GM23248 (cell line): ENCODE results near the gene SAMD8. TPM values are rescaled to one million over a fixed set of nuclear protein-coding genes. Genes with fewer than 3 reads are reported as not detected.

Source experiments
- DNase-seq: peaks from one replicate; pipeline ENCODE4 v3.0.0-alpha.2; 2015
- H2AFZ ChIP-seq: fragments of 200-600 bp; sonication (generic); 2 replicates; pipeline ENCODE4 v1.6.1; 2016; ENCODE audit warnings: antibody characterized with exemption
- H3F3A ChIP-seq: fragments of 200-600 bp; sonication (generic); 2 replicates; pipeline ENCODE4 v1.6.1; 2016; ENCODE audit warnings: mild to moderate bottlenecking, antibody characterized with exemption, mixed run types; ENCODE audit not compliant: insufficient read depth
- H3K27ac ChIP-seq: fragments of 200-600 bp; sonication (generic); 2 replicates; pipeline ENCODE4 v1.5.1; 2016; ENCODE audit warnings: mild to moderate bottlenecking
- H3K27me3 ChIP-seq: fragments of 200-600 bp; sonication (generic); replicated peaks from 2 replicates; pipeline ENCODE4 v1.6.1; 2016; ENCODE audit warnings: mild to moderate bottlenecking; ENCODE audit not compliant: insufficient read depth
- H3K36me3 ChIP-seq: fragments of 200-600 bp; sonication (generic); 2 replicates; pipeline ENCODE4 v1.6.1; 2016; ENCODE audit warnings: low read depth, mild to moderate bottlenecking
- H3K4me1 ChIP-seq: fragments of 200-600 bp; sonication (generic); 2 replicates; pipeline ENCODE4 v1.6.1; 2016; ENCODE audit warnings: mild to moderate bottlenecking; ENCODE audit not compliant: insufficient read depth
- H3K4me2 ChIP-seq: fragments of 200-600 bp; sonication (generic); one replicate; pipeline ENCODE4 v1.6.1; 2016; ENCODE audit warnings: mild to moderate bottlenecking; ENCODE audit not compliant: unreplicated experiment
- H3K4me3 ChIP-seq: fragments of 200-600 bp; sonication (generic); 2 replicates; pipeline ENCODE4 v1.5.1; 2016; ENCODE audit warnings: mild to moderate bottlenecking
- H3K79me2 ChIP-seq: fragments of 200-600 bp; sonication (generic); 2 replicates; pipeline ENCODE4 v1.6.1; 2016; ENCODE audit warnings: mild to moderate bottlenecking; ENCODE audit not compliant: insufficient read depth
- H3K9ac ChIP-seq: fragments of 200-600 bp; sonication (generic); 2 replicates; pipeline ENCODE4 v1.6.1; 2016; ENCODE audit warnings: mild to moderate bottlenecking
- H3K9me2 ChIP-seq: fragments of 200-600 bp; sonication (generic); 2 replicates; pipeline ENCODE4 v1.6.1; 2016; ENCODE audit warnings: mixed run types, mild to moderate bottlenecking, moderate library complexity; ENCODE audit not compliant: insufficient read depth
- H3K9me3 ChIP-seq: fragments of 200-600 bp; sonication (generic); one replicate; pipeline ENCODE4 v1.6.1; 2017; ENCODE audit warnings: low read depth
- H4K20me1 ChIP-seq: fragments of 200-600 bp; sonication (generic); 2 replicates; pipeline ENCODE4 v1.6.0; 2016; ENCODE audit not compliant: insufficient read depth
- EZH2 ChIP-seq: fragments of 200-600 bp; sonication (generic); IDR thresholded peaks from 2 replicates; pipeline ENCODE4 v1.6.1; 2018; ENCODE audit warnings: antibody characterized with exemption, mild to moderate bottlenecking; ENCODE audit not compliant: insufficient read depth, poor library complexity, severe bottlenecking
- EZH2phosphoT487 ChIP-seq: fragments of 200-600 bp; sonication (generic); IDR thresholded peaks from 2 replicates; pipeline ENCODE4 v1.6.1; 2018; ENCODE audit warnings: antibody characterized with exemption, moderate library complexity, mild to moderate bottlenecking, low read depth; ENCODE audit not compliant: insufficient read depth
- WGBS, 2 experiments: methylation state at CpG; one replicate each; pipeline ENCODE4 v1.1.6; 2015 to 2017; ENCODE audit warnings: low lambda C conversion rate in 2 of 2, low coverage in 1 of 2; ENCODE audit errors: missing lambda C conversion rate in 2 of 2; 5-methylcytosine and 5-hydroxymethylcytosine counted together
- in situ Hi-C: fragments of 300-500 bp; cut with MboI; formaldehyde crosslinking; loops from 2 replicates; pipeline ENCODE4 v1.15.0; 2020
- polyA plus RNA-seq: library from polyadenylated mRNA; unstranded; fragments of >200 nt; fragmentation: Nextera tagmentation; extraction: Ambion mirVana; gene quantifications from 2 replicates; pipeline ENCODE4 v1.2.1, GENCODE V29; 2016
- total RNA-seq: library from RNA; depleted of rRNA; stranded (reverse); fragments of >200 nt; shearing (Covaris generic); gene quantifications from 2 replicates; pipeline ENCODE4 v1.2.3, GENCODE V29; 2014

The SAMD8 gene
- total and polyA plus RNA-seq, 2 experiments from 2014 or later = 16.9 to 30.5 TPM

GRCh38 chr10:75094465-75094864 lies 17.0 kb upstream of the SAMD8 start:
- Histone ChIP-seq H3K27ac (no peak overlapping the region), H3F3A (no peaks in the 10 kb centered on the region), H4K20me1 (no peaks in the 10 kb centered on the region), H2AFZ (no peak overlapping the region), H3K4me2 (no peak overlapping the region), H3K79me2 (no peaks in the 10 kb centered on the region), H3K27me3 (no peaks in the 10 kb centered on the region), H3K9me3 (no peaks in the 10 kb centered on the region), H3K4me3 (no peak overlapping the region), H3K9ac (no peak overlapping the region), H3K36me3 (no peaks in the 10 kb centered on the region), H3K4me1 (no peaks in the 10 kb centered on the region), H3K9me2 (no peaks in the 10 kb centered on the region)
- DNase-seq = no peak
- 86 to 89% methylated on average over 10 of the region's 10 CpGs for WGBS, 2 experiments
- in situ Hi-C loops = no loop called here
- TF ChIP-seq EZH2 (no peak), EZH2phosphoT487 (no peak)

- H3K36me3 ChIP-seq = no peaks in the 10 kb centered on the region
- no peak overlapping the region for H2AFZ ChIP-seq
- H3K79me2 ChIP-seq = no peaks in the 10 kb centered on the region
- H3K4me1 ChIP-seq = no peaks in the 10 kb centered on the region
- no peak overlapping the region for H3K4me2 ChIP-seq
- WGBS, 2 experiments = 84 to 85% methylated on average over 14 of the region's 14 CpGs
- no peaks in the 10 kb centered on the region for H3K9me2 ChIP-seq
- no peak overlapping the region for H3K27ac ChIP-seq
- DNase-seq = no peak
- in situ Hi-C loops = no loop called here
- no peak overlapping the region for H3K9ac ChIP-seq
- no peaks in the 10 kb centered on the region for H3K27me3 ChIP-seq
- TF ChIP-seq EZH2phosphoT487 (no peak), EZH2 (no peak)
- no peaks in the 10 kb centered on the region for H3F3A ChIP-seq
- H3K9me3 ChIP-seq = no peaks in the 10 kb centered on the region
- H3K4me3 ChIP-seq = no peak overlapping the region
- H4K20me1 ChIP-seq = no peaks in the 10 kb centered on the region
Observed at GRCh38 chr10:75095631-75096030, 15.8 kb upstream of the SAMD8 start.

GRCh38 chr10:75096749-75097148 lies 14.7 kb upstream of the SAMD8 start:
- no peaks in the 10 kb centered on the region for H3F3A ChIP-seq
- no peak for TF ChIP-seq EZH2phosphoT487
- TF ChIP-seq EZH2 = no peak
- no peak for DNase-seq
- no peak overlapping the region for H3K4me2 ChIP-seq
- no peak overlapping the region for H2AFZ ChIP-seq
- H3K4me3 ChIP-seq = no peak overlapping the region
- H3K9me2 ChIP-seq = no peaks in the 10 kb centered on the region
- H3K27me3 ChIP-seq = no peaks in the 10 kb centered on the region
- in situ Hi-C loops = no loop called here
- H3K79me2 ChIP-seq = no peaks in the 10 kb centered on the region
- no peaks in the 10 kb centered on the region for H4K20me1 ChIP-seq
- no peaks in the 10 kb centered on the region for H3K36me3 ChIP-seq
- no peak overlapping the region for H3K27ac ChIP-seq
- H3K9ac ChIP-seq = no peak overlapping the region
- H3K4me1 ChIP-seq = no peaks in the 10 kb centered on the region
- H3K9me3 ChIP-seq = no peaks in the 10 kb centered on the region

GRCh38 chr10:75097666-75098285 lies 13.7 kb upstream of the SAMD8 start:
- Histone ChIP-seq H3K9me2 (no peaks in the 10 kb centered on the region), H3K27ac (no peak overlapping the region), H3K9ac (no peak overlapping the region), H3K79me2 (no peaks in the 10 kb centered on the region), H3F3A (no peaks in the 10 kb centered on the region), H3K27me3 (no peaks in the 10 kb centered on the region), H3K4me2 (no peak overlapping the region), H3K4me3 (no peak overlapping the region), H2AFZ (no peak overlapping the region), H3K36me3 (no peaks in the 10 kb centered on the region), H3K4me1 (no peaks in the 10 kb centered on the region), H4K20me1 (no peaks in the 10 kb centered on the region), H3K9me3 (no peaks in the 10 kb centered on the region)
- peak; percentile 52 for DNase-seq
- 89 to 90% methylated on average over 11 of the region's 11 CpGs for WGBS, 2 experiments
- no peak for TF ChIP-seq EZH2phosphoT487
- no peak for TF ChIP-seq EZH2
- in situ Hi-C loops = no loop called here
